ENCODE measurements around the gene PCDHGC3. TPM values are rescaled to one million over a fixed set of nuclear protein-coding genes. Genes with fewer than 3 reads are reported as not detected.

The PCDHGC3 gene
- total RNA-seq, 1 experiment from 2014 or later, result 1.2 TPM

DNA sequence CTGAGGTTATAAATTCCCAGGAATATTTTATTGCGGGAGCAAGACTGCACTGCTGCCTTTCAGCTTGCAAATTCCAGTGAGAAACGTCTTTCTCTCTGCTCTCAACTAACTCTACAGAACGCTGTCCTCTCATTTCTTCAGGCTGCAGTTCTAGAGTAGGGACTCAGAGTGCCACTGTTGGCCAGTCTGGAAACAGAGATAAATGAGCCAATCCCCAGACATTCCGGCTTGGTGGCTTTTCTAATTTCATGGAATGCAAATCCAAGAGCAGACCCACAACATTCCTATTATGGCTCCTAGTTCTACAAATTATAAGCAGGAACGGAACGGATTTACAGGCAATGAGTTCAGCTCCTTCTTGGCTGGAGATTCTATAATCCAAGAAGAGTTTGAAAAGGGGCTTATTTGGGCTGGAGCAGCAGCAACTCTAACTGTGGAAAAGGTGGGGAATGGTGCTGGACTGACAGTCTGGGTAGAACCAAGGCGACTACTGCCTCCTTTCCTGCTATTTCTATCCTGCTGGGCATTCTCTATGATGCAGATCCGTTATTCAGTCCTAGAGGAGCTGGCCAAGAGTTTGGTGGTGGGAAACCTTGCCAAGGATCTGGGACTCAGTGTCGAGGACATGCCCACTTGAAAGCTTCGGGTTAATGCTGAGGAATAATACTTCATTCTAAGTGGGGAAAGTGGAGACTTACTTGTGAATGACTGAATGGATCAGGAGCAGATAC is 36.2 kb upstream of the PCDHGC3 start (continued):
- no peak for TF ChIP-seq REST (IDR thresholded peaks at IDR 0.05; ENCODE audit: low read depth)

GRCh38 chr5:141440341-141440740 is 35.4 kb upstream of the PCDHGC3 start:
- DNase-seq (ENCODE audit: low read depth, low spot score) (no peak), ATAC-seq (no peak)
- CTCF ChIA-PET, result no interaction called here
- no peak overlapping the region for H2AFZ ChIP-seq (ENCODE audit: low read depth, low read length, poor library complexity, severe bottlenecking)
- no peak overlapping the region for H3K27ac ChIP-seq (ENCODE audit: low read depth, low read length)
- H3K9me3 ChIP-seq (ENCODE audit: control insufficient read depth in 1 of 2, insufficient read depth in 1 of 2, low read depth in 1 of 2, low read length in 2 of 2), result no peaks in the 10 kb centered on the region
- intact Hi-C loops (cut with micrococcal nuclease), result no loop called here
- no peak overlapping the region for H3K4me3 ChIP-seq (replicated peaks in 1 of 2; ENCODE audit: low read depth in 1 of 2, low read length in 2 of 2)
- RAD21 ChIA-PET (ENCODE audit: low non-redundant PET in 1 of 2, low total read pairs in 2 of 2, uncharacterized antibody in 2 of 2, unreplicated experiment in 2 of 2), result no interaction called here
- no peak overlapping the region for H3K9ac ChIP-seq (ENCODE audit: low read length)
- H4K20me1 ChIP-seq (ENCODE audit: insufficient read depth), result no peaks in the 10 kb centered on the region
- H3K36me3 ChIP-seq (ENCODE audit: control insufficient read depth in 1 of 2, insufficient read depth in 2 of 2, low read length in 2 of 2), result no peaks in the 10 kb centered on the region
- POLR2A ChIA-PET, result no interaction called here
- H3K27me3 ChIP-seq (ENCODE audit: insufficient read depth, low read length), result no peaks in the 10 kb centered on the region
- H3K4me1 ChIP-seq (ENCODE audit: control insufficient read depth in 1 of 2, insufficient read depth in 2 of 2, low read length in 2 of 2), result no peaks in the 10 kb centered on the region
- no peaks in the 10 kb centered on the region for H3K9me2 ChIP-seq (ENCODE audit: insufficient read depth)
- no peaks in the 10 kb centered on the region for H3K79me2 ChIP-seq (ENCODE audit: insufficient read depth, low read length)
- no TSS peak for BruUV-seq (replicated peaks)
- TF ChIP-seq REST (IDR thresholded peaks at IDR 0.05; ENCODE audit: low read depth), result no peak
- TF ChIP-seq RAD21 (IDR thresholded peaks at IDR 0.05; ENCODE audit: low read depth), result no peak
- no peak for TF ChIP-seq POLR2A (IDR thresholded peaks at IDR 0.05; ENCODE audit: borderline replicate concordance, extremely low read depth, insufficient read depth, insufficient read length)
- no peak for TF ChIP-seq ZFX (IDR thresholded peaks at IDR 0.05)
- TF ChIP-seq EZH2phosphoT487 (IDR thresholded peaks at IDR 0.05; ENCODE audit: borderline replicate concordance), result no peak
- TF ChIP-seq, protein P1, sequence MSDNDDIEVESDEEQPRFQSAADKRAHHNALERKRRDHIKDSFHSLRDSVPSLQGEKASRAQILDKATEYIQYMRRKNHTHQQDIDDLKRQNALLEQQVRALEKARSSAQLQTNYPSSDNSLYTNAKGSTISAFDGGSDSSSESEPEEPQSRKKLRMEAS (IDR thresholded peaks at IDR 0.05), result no peak
- TF ChIP-seq FOSL1 (IDR thresholded peaks at IDR 0.05; ENCODE audit: low read depth), result no peak
- no peak for TF ChIP-seq ZNF274 (IDR thresholded peaks at IDR 0.05; ENCODE audit: low read depth, low read length)
- no peak for TF ChIP-seq EGR1 (IDR thresholded peaks at IDR 0.05; ENCODE audit: low read depth)
- TF ChIP-seq JUND (IDR thresholded peaks at IDR 0.05), result no peak
- TF ChIP-seq SP1 (IDR thresholded peaks at IDR 0.05; ENCODE audit: low read depth), result no peak
- no peak overlapping the region for H3K4me2 ChIP-seq (ENCODE audit: low read length)
